Effector memory CD8-positive, alpha-beta T cell (primary cell): ENCODE results near the gene SUN1.
A peak's percentile ranks its signal among the peaks of the same experiment; 100 is the strongest.

Experiments
- ATAC-seq: fragments of 150-1000 bp; cut with Tn5 transposase; replicated peaks from 2 replicates; pipeline ENCODE4 v1.10.0; 2021; ENCODE audit warnings: mild to moderate bottlenecking, moderate library complexity
- DNase-seq, 3 experiments: peaks; one replicate each; pipeline ENCODE4 v3.0.0; 2021
- H3K27ac Mint-ChIP-seq, 2 donors: one replicate each; pipeline ENCODE4 v1.8.0; 2022; ENCODE audit warnings: mild to moderate bottlenecking in 2 of 2, mixed read lengths in 2 of 2, moderate library complexity in 2 of 2
- H3K27me3 Mint-ChIP-seq, 2 donors: one replicate each; pipeline ENCODE4 v1.8.0; 2022; ENCODE audit warnings: mixed read lengths in 2 of 2
- H3K36me3 Mint-ChIP-seq: one replicate; pipeline ENCODE4 v1.8.0; 2022; ENCODE audit warnings: mild to moderate bottlenecking, moderate library complexity, mixed read lengths; ENCODE audit not compliant: insufficient read depth
- H3K4me1 Mint-ChIP-seq, 2 donors: one replicate each; pipeline ENCODE4 v1.8.0; 2022; ENCODE audit warnings: low read depth in 2 of 2, mixed read lengths in 2 of 2
- H3K4me3 Mint-ChIP-seq, 2 donors: one replicate each; pipeline ENCODE4 v1.8.0; 2022; ENCODE audit warnings: mild to moderate bottlenecking in 2 of 2, mixed read lengths in 2 of 2, moderate library complexity in 2 of 2
- H3K9me3 Mint-ChIP-seq, 2 donors: one replicate each; pipeline ENCODE4 v1.8.0; 2022; ENCODE audit warnings: mixed read lengths in 2 of 2

The SUN1 gene

GRCh38 chr7:820341-820740, 11.9 kb upstream of the SUN1 start:
- no peak for ATAC-seq
- no peak overlapping the region for H3K27ac Mint-ChIP-seq
- H3K27me3 Mint-ChIP-seq, result no peaks in the 10 kb centered on the region
- no peak for DNase-seq
- no peak overlapping the region for H3K4me3 Mint-ChIP-seq
- no peaks in the 10 kb centered on the region for H3K9me3 Mint-ChIP-seq
- H3K4me1 Mint-ChIP-seq, result peaks cover 33 to 35% of the 10 kb centered on the region in 2 donors
- peaks cover 10% of the 10 kb centered on the region for H3K36me3 Mint-ChIP-seq

- Mint-ChIP-seq H3K36me3 (peaks cover 15% of the 10 kb centered on the region), H3K27me3 (no peaks in the 10 kb centered on the region)
- no peak for ATAC-seq
These were observed 10.6 kb upstream of the SUN1 start for GRCh38 chr7:821688-822087.

GRCh38 chr7:822692-823276, 9.5 kb upstream of the SUN1 start:
- H3K4me1 Mint-ChIP-seq, result peaks cover 25 to 28% of the 10 kb centered on the region in 2 donors
- no peak overlapping the region for H3K4me3 Mint-ChIP-seq
- H3K27me3 Mint-ChIP-seq, result no peaks in the 10 kb centered on the region

More at GRCh38 chr7:821688-822087, 10.6 kb upstream of the SUN1 start:
- Mint-ChIP-seq H3K4me1 (peaks cover 32 to 35% of the 10 kb centered on the region in 2 donors), H3K27ac (no peak overlapping the region), H3K9me3 (no peaks in the 10 kb centered on the region), H3K4me3 (no peak overlapping the region)
- DNase-seq, result no peak

GRCh38 chr7:823649-824048, 8.6 kb upstream of the SUN1 start:
- H3K9me3 Mint-ChIP-seq, result no peaks in the 10 kb centered on the region
- DNase-seq (no peak), ATAC-seq (no peak)
- H3K36me3 Mint-ChIP-seq, result peaks cover 12% of the 10 kb centered on the region
- peaks cover 19 to 20% of the 10 kb centered on the region in 2 donors for H3K4me1 Mint-ChIP-seq
- no peak overlapping the region for H3K27ac Mint-ChIP-seq
- no peaks in the 10 kb centered on the region for H3K27me3 Mint-ChIP-seq
- H3K4me3 Mint-ChIP-seq, result no peak overlapping the region

More at GRCh38 chr7:822692-823276, 9.5 kb upstream of the SUN1 start:
- Mint-ChIP-seq H3K27ac (no peak overlapping the region), H3K36me3 (peaks cover 8% of the 10 kb centered on the region), H3K9me3 (no peaks in the 10 kb centered on the region)
- ATAC-seq (no peak), DNase-seq (no peak)

- DNase-seq (no peak), ATAC-seq (no peak)
- no peaks in the 10 kb centered on the region for H3K27me3 Mint-ChIP-seq
- no peaks in the 10 kb centered on the region for H3K9me3 Mint-ChIP-seq
- peaks cover 18 to 19% of the 10 kb centered on the region in 2 donors for H3K4me1 Mint-ChIP-seq
- peaks cover 12% of the 10 kb centered on the region for H3K36me3 Mint-ChIP-seq
- no peak overlapping the region for H3K27ac Mint-ChIP-seq
- H3K4me3 Mint-ChIP-seq, result no peak overlapping the region
These were observed 8.2 kb upstream of the SUN1 start for GRCh38 chr7:824081-824480.

GRCh38 chr7:824664-825063, 7.6 kb upstream of the SUN1 start:
- no peaks in the 10 kb centered on the region for H3K9me3 Mint-ChIP-seq
- ATAC-seq, result no peak
- no peaks in the 10 kb centered on the region for H3K27me3 Mint-ChIP-seq
- peaks cover 15 to 19% of the 10 kb centered on the region in 2 donors for H3K4me1 Mint-ChIP-seq
- no peak for DNase-seq
- no peak overlapping the region for H3K27ac Mint-ChIP-seq
- peaks cover 12% of the 10 kb centered on the region for H3K36me3 Mint-ChIP-seq
- H3K4me3 Mint-ChIP-seq, result no peak overlapping the region

- no peak for ATAC-seq
- Mint-ChIP-seq H3K27me3 (no peaks in the 10 kb centered on the region), H3K9me3 (no peaks in the 10 kb centered on the region), H3K4me1 (peaks cover 18 to 20% of the 10 kb centered on the region in 2 donors), H3K27ac (no peak overlapping the region), H3K36me3 (peaks cover 12% of the 10 kb centered on the region), H3K4me3 (no peak overlapping the region)
- DNase-seq, result no peak
These were observed 6.9 kb upstream of the SUN1 start for GRCh38 chr7:825386-825785.

- H3K27ac Mint-ChIP-seq, result no peak overlapping the region
These were observed 5.9 kb upstream of the SUN1 start for GRCh38 chr7:826230-826917.

GRCh38 chr7:828793-829561, 3.3 kb upstream of the SUN1 start:
- Mint-ChIP-seq H3K9me3 (no peaks in the 10 kb centered on the region), H3K27ac (no peak overlapping the region), H3K4me1 (peaks cover 28 to 33% of the 10 kb centered on the region in 2 donors), H3K36me3 (peaks cover 36% of the 10 kb centered on the region), H3K27me3 (no peaks in the 10 kb centered on the region), H3K4me3 (no peak overlapping the region)
- DNase-seq, result no peak
- no peak for ATAC-seq

More at GRCh38 chr7:826230-826917, 5.9 kb upstream of the SUN1 start:
- H3K4me1 Mint-ChIP-seq, result peaks cover 19 to 25% of the 10 kb centered on the region in 2 donors
- H3K36me3 Mint-ChIP-seq, result peaks cover 12% of the 10 kb centered on the region
- ATAC-seq (no peak), DNase-seq (no peak)
- H3K27me3 Mint-ChIP-seq, result no peaks in the 10 kb centered on the region
- no peak overlapping the region for H3K4me3 Mint-ChIP-seq
- H3K9me3 Mint-ChIP-seq, result no peaks in the 10 kb centered on the region

GRCh38 chr7:830069-830468, 2.2 kb upstream of the SUN1 start:
- H3K4me3 Mint-ChIP-seq, result no peak overlapping the region
- no peak for DNase-seq
- H3K27ac Mint-ChIP-seq, result peak overlapping the region in 1 of 2 donors; percentile 90
- ATAC-seq, result no peak
- no peaks in the 10 kb centered on the region for H3K9me3 Mint-ChIP-seq
- peaks cover 27 to 31% of the 10 kb centered on the region in 2 donors for H3K4me1 Mint-ChIP-seq
- no peaks in the 10 kb centered on the region for H3K27me3 Mint-ChIP-seq
- H3K36me3 Mint-ChIP-seq, result peaks cover 36% of the 10 kb centered on the region

- ATAC-seq (peak; percentile 26), DNase-seq (no peak)
- H3K4me1 Mint-ChIP-seq, result peaks cover 32 to 35% of the 10 kb centered on the region in 2 donors
- no peaks in the 10 kb centered on the region for H3K27me3 Mint-ChIP-seq
- peaks cover 31% of the 10 kb centered on the region for H3K36me3 Mint-ChIP-seq
- H3K4me3 Mint-ChIP-seq, result peak overlapping the region; percentile 74 to 80
- peak overlapping the region; percentile 90 to 91 for H3K27ac Mint-ChIP-seq
- no peaks in the 10 kb centered on the region for H3K9me3 Mint-ChIP-seq
These were observed 595 bp upstream of the SUN1 start for GRCh38 chr7:831596-832166.

GRCh38 chr7:832968-833424, 720 bp downstream of the SUN1 start:
- Mint-ChIP-seq H3K27ac (peak overlapping the region; percentile 90 to 91), H3K27me3 (no peaks in the 10 kb centered on the region), H3K4me3 (peak overlapping the region; percentile 74 to 80), H3K36me3 (peaks cover 32% of the 10 kb centered on the region), H3K9me3 (no peaks in the 10 kb centered on the region), H3K4me1 (peaks cover 32 to 38% of the 10 kb centered on the region in 2 donors)
- no peak for ATAC-seq
- DNase-seq, result no peak

GRCh38 chr7:833601-834258, 1.5 kb downstream of the SUN1 start:
- peaks cover 32 to 38% of the 10 kb centered on the region in 2 donors for H3K4me1 Mint-ChIP-seq
- no peaks in the 10 kb centered on the region for H3K9me3 Mint-ChIP-seq
- peaks cover 31% of the 10 kb centered on the region for H3K36me3 Mint-ChIP-seq
- ATAC-seq (no peak), DNase-seq (no peak)
- no peak overlapping the region for H3K4me3 Mint-ChIP-seq
- peak overlapping the region in 1 of 2 donors; percentile 69 for H3K27ac Mint-ChIP-seq
- H3K27me3 Mint-ChIP-seq, result no peaks in the 10 kb centered on the region
